HG02798 (cell line): ENCODE data around the gene SAMD11.
"Not testable (repeated sequence)": the region's sequence is repeated elsewhere in the genome, so short reads cannot be mapped to it uniquely, and the experiment has no call there.

Experiments used
- ATAC-seq: cut with Tn5 transposase; IDR thresholded peaks from one replicate; pipeline ENCODE4 v1.9.1; 2021; ENCODE audit warnings: mild to moderate bottlenecking; ENCODE audit not compliant: unreplicated experiment, poor library complexity

Gene SAMD11, protein sequence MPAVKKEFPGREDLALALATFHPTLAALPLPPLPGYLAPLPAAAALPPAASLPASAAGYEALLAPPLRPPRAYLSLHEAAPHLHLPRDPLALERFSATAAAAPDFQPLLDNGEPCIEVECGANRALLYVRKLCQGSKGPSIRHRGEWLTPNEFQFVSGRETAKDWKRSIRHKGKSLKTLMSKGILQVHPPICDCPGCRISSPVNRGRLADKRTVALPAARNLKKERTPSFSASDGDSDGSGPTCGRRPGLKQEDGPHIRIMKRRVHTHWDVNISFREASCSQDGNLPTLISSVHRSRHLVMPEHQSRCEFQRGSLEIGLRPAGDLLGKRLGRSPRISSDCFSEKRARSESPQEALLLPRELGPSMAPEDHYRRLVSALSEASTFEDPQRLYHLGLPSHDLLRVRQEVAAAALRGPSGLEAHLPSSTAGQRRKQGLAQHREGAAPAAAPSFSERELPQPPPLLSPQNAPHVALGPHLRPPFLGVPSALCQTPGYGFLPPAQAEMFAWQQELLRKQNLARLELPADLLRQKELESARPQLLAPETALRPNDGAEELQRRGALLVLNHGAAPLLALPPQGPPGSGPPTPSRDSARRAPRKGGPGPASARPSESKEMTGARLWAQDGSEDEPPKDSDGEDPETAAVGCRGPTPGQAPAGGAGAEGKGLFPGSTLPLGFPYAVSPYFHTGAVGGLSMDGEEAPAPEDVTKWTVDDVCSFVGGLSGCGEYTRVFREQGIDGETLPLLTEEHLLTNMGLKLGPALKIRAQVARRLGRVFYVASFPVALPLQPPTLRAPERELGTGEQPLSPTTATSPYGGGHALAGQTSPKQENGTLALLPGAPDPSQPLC

DNA sequence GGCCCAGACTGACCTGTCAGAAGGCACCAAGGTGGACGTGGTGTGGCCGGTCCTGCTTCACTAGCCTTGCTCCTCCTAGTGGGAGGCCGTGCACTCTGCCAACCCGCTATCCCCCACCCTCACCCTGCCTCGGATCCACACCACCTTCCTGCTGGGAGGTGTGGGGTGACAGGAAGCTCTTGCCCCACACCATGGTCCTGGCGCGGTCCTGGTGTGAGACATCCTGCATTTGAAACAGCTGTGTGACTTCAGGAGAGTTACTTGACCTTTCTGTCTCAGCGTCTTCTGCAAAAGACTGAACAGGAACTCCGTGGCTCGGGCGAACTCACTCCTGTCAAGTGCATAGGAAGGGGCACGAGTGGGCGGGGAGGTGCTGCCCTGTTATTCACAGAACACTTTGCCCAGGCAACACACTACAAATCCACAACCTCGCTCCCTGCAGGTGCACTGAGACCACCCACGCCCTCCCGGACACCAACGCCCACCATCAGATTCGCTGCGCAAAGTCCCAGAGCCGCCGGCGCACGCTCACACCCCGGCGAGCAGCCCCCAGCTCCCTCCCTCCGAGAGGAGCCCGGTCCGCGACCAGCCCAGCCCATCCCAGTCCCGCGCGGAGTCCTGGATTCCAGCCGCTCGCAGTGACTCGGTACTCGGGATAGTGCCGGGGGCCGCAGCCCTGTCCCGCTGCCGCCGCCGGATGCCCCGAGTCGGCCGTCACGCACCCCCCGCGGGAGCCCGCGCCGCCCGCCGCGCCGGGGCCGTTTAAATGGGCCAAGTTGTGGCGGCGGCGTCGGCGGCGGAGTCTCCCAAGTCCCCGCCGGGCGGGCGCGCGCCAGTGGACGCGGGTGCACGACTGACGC lies at the start of gene SAMD11:
Gene SAMD11, plus strand, starts transcription at position 793 of the 860 bp plus-strand sequence. CDS start 509 bp downstream, outside the sequence.
- no peak for ATAC-seq

DNA sequence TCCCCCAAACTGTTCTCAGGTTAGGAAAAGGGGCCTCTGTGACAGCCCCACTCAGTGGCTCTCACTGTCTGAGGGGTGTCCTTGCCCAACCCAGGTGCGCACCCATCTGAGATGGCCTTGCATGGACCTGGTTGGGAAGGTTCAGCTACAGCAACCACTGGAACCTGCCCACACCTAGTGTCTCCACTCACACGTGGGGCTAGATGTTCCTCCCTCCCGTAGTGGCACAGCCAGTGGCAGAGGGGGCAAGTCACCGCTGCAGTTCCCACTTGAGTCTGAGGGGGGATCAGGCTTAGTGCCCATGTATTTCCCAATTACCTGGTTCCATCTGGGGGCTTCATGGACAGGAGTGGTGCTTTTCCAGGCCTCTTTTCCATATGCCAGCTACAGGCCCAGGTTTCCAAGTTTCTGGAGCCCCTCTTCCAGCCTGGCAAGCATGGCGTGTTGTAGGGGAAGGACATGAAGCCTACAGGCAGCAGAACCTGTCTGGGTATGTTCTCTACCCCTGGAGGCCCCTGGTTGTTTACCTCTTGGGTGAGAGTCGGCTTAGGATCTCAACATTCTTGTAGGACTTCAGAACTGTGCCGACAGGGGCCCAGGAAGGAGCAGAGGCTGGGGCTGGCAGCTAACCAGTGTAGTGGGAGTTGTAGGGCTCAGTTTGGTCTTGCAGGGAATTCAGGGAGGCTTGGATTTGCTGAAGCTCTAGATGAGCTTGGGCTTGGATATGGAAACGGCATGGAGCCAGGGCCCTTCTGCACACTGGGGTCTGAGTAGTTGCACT lies 47.1 kb upstream of the SAMD11 start:
- not testable (repeated sequence) for ATAC-seq

DNA sequence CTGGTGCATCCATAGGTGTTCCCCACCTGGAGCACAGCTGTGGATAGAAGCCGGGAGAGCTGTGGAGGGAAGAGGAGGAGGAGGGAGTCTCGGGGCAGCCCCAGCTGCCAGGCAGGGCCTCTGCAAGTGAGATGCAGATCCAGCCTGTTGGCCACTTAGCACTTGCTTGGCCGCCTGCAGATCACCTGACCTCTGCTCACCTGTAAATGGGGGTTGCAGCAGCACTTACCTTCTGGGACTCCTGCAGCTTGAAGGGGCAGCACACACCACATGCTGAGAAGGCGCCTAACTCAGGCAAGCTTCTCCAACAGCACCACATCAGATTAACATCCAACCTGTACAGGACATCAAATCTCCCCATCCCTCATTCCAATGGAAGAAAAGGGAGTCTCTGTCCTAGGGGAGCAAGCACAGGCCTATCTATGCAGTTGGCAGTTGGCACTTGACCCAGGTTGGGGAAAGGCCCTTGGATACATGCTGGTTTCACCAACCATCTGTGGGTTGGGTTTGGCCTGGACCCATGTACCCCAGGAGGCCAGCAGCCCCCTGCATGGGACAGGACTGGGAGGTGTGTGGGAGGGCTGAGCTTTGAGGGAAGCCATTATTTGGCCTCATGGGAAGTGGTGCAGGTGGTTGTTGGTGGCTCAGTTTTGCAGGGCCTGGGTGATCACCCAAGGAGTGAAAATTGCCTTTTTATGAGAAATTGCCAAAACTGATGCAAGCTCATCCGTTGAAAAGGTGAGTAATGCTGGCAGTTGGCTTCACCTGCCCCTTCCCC lies 46.3 kb upstream of the SAMD11 start:
- not testable (repeated sequence) for ATAC-seq

DNA sequence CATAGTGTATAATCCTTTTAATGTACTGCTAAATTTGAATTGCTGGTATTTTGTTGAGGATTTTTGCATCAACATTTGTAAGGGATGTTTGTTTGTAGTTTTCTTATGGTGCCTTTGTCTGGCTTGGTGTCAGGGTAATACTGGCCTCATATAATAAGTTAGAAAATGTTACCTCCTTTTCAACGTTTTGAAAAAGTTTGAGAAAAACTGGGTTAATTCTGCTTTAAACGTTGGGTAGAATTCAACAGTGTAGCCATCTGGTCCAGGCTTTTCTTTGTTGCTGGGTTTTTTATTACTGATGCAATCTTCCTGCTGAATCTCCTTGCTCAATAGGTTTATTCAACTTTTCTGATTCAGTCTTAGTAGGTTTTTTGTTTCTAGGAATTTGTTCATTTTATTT lies 43.2 kb upstream of the SAMD11 start:
- ATAC-seq, result not testable (repeated sequence)

DNA sequence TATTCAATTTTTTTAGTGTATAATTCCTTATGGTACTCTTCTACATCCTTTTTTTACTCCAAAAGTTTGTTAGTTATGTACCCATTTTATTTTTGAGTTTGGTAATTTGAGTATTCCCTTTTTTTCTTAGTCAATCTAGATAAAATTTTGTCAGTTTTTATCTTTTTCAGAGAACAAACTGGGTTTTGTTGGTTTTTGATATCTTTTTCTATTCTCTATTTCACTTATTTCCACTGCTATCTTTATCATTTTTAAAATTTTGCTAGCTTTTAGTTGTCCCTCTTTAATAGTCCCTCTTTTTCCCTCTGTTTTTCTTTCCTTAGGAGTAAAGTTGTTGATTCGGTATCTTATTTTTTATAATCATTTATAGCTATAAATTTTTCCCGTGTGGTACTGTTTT lies 42.8 kb upstream of the SAMD11 start:
- ATAC-seq, result not testable (repeated sequence)

DNA sequence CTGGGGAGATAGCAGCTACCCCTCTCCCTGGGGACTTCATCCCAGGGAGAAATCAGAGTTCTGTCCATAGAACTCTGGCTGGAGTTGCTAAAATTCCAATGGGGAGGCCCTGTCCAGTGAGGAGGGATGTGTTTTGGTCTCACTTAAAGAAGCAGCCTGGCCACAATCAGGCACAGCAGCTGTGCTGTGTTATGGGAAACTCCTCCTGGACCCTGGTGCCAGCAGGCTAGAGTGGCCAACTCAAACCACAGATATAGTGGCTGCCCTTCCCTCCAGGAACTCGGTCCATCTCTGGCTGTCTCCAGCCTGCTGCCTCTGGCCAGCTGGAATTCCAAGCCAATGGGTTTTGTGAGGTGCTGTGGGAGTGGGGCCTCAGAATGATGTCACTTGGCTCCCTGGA lies 37.4 kb upstream of the SAMD11 start:
- ATAC-seq, result no peak

DNA sequence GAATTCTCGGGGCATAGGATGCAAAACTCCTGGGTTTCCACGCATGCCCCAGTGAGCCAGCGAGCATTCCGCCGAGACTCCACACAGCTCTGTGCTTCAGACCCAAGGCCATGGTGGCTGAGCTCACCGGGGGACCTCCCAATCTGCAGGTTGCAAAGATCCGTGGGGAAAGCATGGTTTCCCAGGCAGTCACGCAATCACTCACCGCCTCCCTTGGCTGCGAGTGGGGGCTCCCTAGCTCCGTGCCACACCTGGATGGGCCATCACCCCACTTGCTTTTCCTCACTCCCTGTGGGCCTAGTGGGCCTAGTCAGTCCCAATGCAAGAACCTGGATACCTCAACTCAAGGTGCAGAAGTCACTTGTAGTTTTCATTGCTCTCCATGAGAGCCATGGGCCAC lies 37.0 kb upstream of the SAMD11 start:
- no peak for ATAC-seq

DNA sequence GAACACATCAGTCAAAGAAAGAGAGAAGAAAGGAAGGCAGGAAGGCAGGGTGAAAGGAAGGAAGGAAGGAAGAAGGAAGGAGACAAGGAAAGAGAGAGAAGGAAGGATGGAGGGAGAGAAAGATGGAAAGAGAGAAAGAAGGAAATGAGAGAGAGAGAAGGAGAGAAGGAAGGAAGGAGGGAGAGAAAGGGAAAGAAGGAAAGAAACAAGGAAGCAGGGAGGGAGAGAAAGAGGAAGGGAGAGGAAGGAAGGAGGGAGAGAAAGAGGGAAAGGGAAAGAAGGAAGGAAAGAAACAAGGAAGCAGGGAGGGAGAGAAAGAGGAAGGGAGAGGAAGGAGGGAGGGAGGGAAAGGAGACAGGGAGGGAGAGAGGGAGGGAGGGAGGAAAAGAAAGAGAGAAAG lies 35.4 kb upstream of the SAMD11 start:
- ATAC-seq, result no peak

DNA sequence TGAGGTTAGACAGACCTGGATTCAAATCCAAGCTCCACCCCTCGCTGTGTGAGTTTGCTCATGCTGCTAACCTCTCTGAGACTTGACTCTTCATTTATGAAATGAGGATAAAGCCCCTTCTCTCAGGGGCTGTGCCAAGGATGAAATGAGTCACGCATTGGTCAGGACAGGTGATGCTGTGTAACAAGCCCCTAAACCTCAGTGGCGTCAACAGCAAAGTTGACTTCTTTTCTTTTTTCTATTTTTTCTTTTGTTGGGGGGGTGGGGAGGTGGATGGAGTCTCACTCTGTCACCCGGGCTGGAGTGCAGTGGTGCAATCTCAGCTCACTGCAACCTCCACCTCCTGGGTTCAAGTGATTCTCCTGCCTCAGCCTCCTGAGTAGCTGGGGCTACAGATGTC lies 33.9 kb upstream of the SAMD11 start:
- ATAC-seq, result not testable (repeated sequence)

DNA sequence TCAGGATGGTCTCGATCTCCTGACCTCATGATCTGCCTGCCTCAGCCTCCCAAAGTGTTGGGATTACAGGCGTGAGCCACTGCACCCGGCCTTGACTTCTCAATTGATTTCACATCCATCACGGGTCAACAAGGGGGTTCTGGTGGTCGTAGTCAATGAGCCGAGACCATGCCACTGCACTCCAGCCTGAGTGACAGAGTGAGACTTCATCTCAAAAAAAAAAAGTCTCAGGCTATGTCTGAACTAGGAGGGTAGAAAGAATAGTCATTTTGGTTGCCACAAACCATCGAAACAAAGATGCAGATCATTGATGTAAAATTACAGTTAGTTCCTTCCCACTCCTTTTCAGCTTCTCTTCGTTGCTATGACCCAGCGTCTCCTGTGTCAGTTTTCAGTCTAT lies 33.5 kb upstream of the SAMD11 start:
- ATAC-seq, result not testable (repeated sequence)

DNA sequence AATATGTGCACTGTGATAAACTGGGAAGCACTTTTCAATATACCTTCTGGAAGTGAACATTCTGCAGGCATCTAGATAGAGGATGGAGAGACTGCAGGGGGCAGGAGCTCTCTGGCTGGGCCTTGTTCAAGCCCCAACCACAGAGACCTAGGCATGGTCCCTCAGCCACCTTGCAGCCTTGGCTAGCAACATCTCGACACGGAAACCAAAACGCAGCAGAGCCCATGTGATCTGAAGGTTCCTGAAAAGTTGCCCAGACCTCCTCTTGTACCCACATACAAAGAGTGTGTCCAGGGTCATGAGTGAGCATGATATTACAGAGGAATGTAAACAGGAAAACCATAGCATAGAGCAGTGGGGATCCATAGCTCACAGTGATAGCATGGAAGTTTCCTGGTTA lies 33.1 kb upstream of the SAMD11 start:
- ATAC-seq, result no peak

DNA sequence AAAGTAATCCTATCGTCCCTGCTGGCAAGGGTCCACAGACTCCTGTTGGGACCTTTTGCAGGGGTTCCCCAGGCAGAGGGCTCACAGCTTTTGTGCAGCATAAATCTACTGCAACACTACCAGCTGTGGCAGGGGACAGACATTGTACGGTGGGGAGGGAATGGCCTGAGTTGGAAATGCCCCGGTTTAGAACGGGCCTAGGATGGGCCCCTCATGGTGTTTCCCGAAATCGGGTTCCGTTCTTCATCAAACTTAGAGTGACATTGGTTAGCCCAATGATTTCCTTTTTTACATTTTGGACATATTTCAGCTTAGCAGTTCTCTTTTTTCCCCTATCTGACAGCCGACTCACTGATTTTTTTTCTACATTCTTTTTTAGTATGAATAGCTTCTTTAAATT lies 26.5 kb upstream of the SAMD11 start:
- no peak for ATAC-seq

DNA sequence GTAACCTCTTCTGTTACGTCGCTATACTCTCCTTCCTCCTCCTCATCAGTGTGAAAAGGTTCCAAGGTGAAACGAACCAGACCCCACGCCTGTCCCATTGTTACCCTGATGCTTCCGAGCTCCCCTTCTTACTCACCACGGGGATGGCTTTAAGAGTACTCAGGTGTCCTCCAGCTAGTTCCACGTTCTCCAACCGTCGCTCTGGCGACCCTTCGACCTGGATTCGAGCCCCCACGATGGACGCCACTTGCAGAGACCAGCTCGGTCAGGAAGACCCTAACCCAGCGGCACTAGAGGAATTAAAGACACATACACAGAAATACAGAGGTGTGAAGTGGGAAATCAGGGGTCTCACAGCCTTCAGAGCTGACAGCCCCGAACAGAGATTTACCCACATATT lies 25.8 kb upstream of the SAMD11 start:
- not testable (repeated sequence) for ATAC-seq

DNA sequence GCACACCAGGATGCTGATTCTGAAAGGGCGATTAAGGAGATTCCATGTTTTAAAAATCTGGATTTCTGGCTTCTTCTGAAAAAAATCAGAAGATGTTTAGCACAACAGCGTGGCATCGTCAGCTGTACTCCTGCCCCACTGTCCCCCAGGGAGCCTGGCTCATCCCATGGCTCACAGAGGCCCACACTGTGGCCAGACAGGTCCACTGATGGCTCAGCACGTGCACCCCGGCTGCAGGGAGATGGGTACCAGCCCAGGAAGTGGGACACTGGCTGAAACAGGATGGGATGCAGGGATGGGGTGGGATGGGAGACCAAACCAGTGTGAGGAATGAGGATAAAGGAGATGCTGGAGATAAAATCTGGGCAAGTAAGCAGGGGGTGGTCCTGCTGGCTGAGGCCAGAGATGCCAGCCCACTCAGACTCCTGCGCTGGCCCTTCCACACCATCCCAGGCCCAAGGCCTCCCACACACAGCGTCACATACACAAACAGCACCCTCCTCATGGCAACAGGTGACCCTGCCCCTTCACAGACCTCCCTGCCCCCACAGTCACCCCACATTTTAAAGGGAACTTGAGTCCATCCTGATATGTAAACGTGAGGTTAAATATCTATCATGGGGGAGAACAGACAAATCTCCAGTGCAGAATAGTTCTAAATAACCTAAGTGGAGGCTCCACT lies 23.9 kb upstream of the SAMD11 start:
- no peak for ATAC-seq

DNA sequence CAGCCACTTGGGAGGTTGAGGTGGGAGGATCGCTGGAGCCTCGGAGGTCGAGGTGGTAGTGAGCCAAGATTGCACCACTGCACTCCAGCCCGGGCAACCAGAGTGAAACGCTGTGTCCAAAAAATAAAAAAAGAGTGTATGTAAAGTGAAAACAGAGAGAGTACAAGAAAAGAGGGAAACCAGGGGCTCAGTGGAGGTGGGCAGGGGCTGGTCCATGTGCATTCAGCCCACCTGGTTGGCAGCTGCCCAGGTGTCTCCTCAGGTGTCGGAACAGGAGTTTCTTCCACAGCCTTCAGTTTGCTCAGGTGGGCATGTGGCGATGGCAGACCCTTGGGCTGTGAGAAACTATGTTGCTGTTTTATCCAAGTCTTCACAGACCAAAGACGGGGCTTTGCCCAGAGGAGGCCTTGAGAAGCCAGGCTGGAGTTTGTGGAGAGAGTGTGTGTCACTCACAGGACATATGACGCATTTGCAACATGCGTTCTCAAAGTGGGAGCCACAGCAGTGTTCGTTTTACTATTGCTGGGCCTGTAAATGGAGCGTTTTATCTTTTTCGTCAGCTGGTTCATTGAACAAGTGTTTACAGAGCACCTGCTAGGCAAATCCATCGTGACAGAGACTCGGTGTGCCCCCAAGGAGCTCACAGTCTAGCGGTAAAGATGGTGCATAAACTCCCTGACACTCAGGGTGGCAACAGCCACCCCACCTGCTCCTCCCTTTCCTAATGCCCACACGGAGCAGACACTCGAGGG lies 22.4 kb upstream of the SAMD11 start:
- no peak for ATAC-seq

DNA sequence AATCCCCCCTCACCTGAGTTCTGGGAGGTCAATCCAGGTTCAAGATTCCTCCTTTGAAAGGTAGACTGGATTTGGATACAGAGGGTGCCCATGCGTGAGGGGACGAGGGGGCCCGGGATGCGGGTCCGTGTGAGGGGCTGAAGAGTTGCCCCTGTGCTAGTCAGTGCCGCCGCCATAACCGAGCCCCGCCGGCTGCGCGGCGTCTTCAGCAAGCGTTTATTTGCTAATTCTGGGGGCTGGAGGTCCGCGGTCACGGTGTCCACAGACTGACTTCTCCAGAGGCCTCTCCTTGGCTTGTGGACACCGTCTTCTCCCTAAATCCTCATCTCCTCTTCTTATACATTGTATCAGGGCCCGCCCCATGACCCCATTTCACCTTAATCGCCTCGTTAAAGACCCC lies 20.9 kb upstream of the SAMD11 start:
- no peak for ATAC-seq

DNA sequence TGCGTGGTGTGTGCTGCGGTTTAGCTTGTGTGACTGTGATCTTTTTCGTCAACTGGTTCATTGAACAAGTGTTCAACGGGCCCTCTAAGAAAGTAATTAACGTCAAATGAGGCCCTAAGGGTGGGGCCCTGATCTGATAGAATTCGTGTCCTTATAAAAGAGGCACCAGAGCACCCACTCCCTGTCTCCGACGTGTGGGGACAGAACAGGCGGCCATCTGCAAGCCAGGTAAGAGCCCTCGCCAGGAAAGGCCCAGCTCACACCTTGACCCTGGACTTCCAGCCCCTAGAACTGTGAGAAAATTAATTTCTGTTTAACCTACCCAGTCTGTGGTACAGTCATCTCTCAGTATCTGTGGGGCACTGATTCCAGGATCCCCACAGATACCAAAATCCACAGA lies 20.4 kb upstream of the SAMD11 start:
- no peak for ATAC-seq
